CD4-positive, alpha-beta T cell treated with Interleukin-15 for 1 hour (primary cell): Measurements from ENCODE around the gene C3orf85.

Source experiments
- DNase-seq: peaks from one replicate; pipeline ENCODE4 v3.0.0-alpha.2; 2020

Gene C3orf85

GRCh38 chr3:109154979-109155378, 18.5 kb downstream of the C3orf85 start:
- no peak for DNase-seq

GRCh38 chr3:109155828-109156227, 19.3 kb downstream of the C3orf85 start:
- DNase-seq, result no peak

DNA sequence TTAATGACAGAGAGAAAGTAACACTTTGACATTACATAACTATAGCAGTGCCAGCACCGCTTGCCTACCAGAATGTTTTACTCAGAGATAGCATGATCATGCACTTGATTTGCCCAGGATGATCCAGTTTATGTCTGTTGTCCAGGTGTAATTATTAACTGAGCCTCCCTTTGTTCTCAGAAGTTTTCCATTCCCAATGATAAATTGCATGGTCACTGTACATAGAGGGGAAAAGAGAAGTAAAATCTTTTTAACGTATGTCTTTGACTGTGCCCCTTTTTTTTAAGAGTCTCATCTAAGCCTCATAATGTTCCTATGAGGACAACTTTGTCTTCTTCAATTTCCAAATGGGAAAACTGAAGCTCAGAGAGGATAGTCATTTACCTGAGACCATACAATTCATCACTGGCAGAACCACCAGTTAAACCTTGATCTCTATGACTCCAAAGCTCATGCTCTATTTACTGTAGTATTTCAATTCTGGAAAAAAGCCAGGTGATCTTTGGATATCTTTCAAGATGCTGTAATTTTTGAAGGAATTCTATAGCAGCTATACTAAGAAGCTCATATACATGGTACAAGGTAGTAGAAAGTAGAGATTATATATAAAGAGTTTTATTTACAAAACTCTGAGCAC, 25.1 kb downstream of the C3orf85 start:
- no peak for DNase-seq

GRCh38 chr3:109165905-109166304, 29.4 kb downstream of the C3orf85 start:
- no peak for DNase-seq

GRCh38 chr3:109171479-109171878, 35.0 kb downstream of the C3orf85 start:
- DNase-seq, result no peak

DNA sequence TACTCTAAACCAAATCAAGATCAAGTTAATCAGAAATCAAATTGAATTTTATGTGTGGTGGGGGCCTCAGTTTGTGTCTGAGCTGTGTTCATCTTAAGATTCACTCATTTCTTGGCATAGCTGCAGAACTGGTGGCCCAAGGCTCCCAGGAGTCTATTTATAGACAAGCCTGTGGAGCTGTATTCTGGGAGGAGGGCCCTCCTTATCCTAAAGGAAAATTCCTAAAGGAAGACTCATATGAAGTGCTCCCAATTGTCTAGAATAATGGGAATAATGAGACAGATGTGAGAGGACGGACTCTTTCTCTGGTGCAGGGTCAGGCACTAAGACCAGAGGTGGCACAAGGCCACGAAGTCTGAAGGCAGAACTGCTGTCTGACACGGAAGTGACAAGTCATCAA, 38.9 kb downstream of the C3orf85 start:
- no peak for DNase-seq

DNA sequence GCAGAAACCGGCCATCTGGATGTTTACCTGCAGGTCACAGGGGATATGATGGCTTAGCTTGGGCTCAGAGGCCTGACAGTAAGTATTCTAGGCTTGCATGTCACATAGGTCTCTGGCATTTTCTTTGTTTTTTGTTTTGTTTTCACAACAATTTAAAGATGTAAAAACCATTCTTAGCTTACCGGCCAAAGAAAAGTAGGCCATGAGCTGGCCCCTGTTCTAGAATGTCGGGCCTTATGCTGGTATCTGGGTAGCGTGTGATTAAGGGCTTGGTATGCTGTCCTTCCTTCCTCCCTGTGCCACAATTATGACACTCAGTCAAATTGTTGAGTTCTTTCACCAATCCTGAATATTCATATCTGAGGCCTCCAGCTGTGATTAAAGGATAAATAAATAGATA, 40.2 kb downstream of the C3orf85 start:
- no peak for DNase-seq

DNA sequence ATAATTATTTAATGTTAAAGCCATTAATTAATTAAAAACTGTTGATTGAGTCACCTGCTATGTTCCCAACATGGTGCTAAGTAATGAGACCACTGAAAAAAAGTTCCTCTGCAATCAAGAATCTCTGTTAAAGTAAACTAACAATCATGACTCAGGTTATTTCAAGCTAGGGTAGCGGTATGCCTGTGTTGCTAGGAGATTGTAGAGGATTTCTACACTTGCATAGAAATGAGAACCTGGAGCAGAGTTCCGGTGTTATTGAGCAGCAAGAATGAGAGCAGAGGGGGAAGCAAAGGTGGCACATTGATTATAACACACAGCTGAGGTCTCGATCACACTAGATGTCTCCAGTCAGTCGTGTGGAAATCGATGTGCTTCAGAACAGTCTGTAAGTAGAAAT, 41.4 kb downstream of the C3orf85 start:
- DNase-seq, result no peak

DNA sequence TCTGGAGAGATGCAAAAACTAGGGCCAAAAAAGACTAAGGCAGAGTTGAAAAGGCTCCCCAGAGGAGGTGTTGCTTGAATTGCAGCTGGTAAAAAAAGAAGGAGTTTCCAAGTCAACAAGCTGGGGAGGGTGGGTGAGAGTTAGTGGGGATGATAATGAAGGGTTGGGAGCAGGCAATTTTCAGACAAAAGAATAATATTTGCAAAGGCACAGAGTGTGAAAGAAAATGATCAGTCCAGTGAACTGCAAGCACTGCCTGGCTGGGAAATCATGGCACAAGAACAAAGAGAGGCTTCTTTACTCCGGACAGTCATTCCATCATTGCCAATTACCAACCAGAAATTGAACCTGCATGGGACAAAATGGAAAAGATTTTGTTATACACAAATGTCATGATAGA, 42.2 kb downstream of the C3orf85 start:
- DNase-seq, result no peak

- no peak for DNase-seq
These were observed 48.2 kb downstream of the C3orf85 start for GRCh38 chr3:109184726-109185125.

DNA sequence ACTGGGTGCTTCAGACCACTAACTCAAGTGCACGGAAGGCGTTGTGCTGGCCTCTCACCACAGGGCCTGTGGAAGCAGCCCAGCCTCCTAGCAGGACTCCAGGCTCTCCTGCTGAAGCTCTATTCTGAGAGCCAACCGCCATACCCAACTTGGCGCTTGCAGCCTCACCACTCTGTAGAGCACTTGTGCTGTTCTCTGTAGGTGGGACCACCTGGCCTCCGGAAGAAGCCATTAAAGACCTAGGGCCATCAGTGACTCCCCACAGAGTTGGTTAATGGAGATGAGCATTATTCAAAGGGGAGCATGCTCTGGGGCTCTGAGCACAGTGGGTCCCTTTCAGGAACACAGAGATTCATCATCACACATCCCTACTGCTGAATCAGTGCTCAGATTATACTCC, 50.9 kb downstream of the C3orf85 start:
- DNase-seq, result no peak

DNA sequence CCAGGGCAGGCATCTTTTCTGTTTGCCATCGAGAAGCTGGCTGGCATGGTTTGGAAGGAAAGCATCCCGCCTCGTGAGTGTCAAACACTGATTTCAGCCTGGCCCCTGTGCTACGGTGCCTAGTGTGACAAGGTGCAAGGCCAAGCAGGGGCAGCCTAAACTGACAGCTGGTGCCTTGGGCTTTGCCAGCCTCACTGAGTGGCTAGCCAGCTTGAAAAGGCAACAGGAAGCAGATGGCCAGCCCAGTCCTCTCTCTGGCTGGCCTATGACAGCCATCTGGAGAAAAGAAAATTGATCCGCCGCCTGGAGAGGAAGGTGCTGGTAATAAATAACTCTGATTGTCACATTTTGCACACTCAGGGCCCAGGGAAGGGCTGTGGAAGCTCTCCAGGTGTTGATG, 52.2 kb downstream of the C3orf85 start:
- DNase-seq, result no peak

- DNase-seq, result no peak
These were observed 54.9 kb downstream of the C3orf85 start for GRCh38 chr3:109191421-109191820.

GRCh38 chr3:109195815-109196214, 59.3 kb downstream of the C3orf85 start:
- DNase-seq, result no peak
